ENCODE measurements around the gene TRPM2.

The TRPM2 gene

GRCh38 chr21:44429894-44430293 lies 76.5 kb downstream of the TRPM2 start:
- DNase-seq (ENCODE audit: low read depth in 2 of 2) = no peak

- DNase-seq (ENCODE audit: low read depth in 2 of 2) = no peak
Measured at GRCh38 chr21:44431300-44431699, 77.9 kb downstream of the TRPM2 start.

GRCh38 chr21:44432841-44433790 lies 79.7 kb downstream of the TRPM2 start:
- no peak for DNase-seq (ENCODE audit: low read depth in 2 of 2)

GRCh38 chr21:44433791-44434567 lies 80.6 kb downstream of the TRPM2 start:
- DNase-seq (ENCODE audit: low read depth in 2 of 2) = no peak

GRCh38 chr21:44434568-44434925 lies 81.1 kb downstream of the TRPM2 start:
- no peak for DNase-seq (ENCODE audit: low read depth in 2 of 2)

GRCh38 chr21:44434936-44435635 lies 81.7 kb downstream of the TRPM2 start:
- DNase-seq (ENCODE audit: low read depth in 2 of 2) = no peak

- DNase-seq (ENCODE audit: low read depth in 2 of 2) = no peak
Measured at GRCh38 chr21:44436111-44436611, 82.7 kb downstream of the TRPM2 start.

GRCh38 chr21:44436958-44437357 lies 83.5 kb downstream of the TRPM2 start:
- DNase-seq (ENCODE audit: low read depth in 2 of 2) = no peak

GRCh38 chr21:44437371-44437695 lies 83.9 kb downstream of the TRPM2 start:
- DNase-seq (ENCODE audit: low read depth in 2 of 2) = no peak

- DNase-seq (ENCODE audit: low read depth in 2 of 2) = no peak
Measured at GRCh38 chr21:44437696-44438431, 84.4 kb downstream of the TRPM2 start.

- DNase-seq (ENCODE audit: low read depth in 2 of 2) = no peak
Measured at GRCh38 chr21:44438531-44439210, 85.2 kb downstream of the TRPM2 start.

- no peak for DNase-seq (ENCODE audit: low read depth in 2 of 2)
Measured at GRCh38 chr21:44439211-44439600, 85.8 kb downstream of the TRPM2 start.

- no peak for DNase-seq (ENCODE audit: low read depth in 2 of 2)
Measured at GRCh38 chr21:44440241-44441040, 87.0 kb downstream of the TRPM2 start.

GRCh38 chr21:44441041-44441400 lies 87.6 kb downstream of the TRPM2 start:
- DNase-seq (ENCODE audit: low read depth in 2 of 2) = no peak

- no peak for DNase-seq (ENCODE audit: low read depth in 2 of 2)
Measured at GRCh38 chr21:44441581-44442265, 88.3 kb downstream of the TRPM2 start.

- no peak for DNase-seq (ENCODE audit: low read depth in 2 of 2)
Measured at GRCh38 chr21:44442266-44443125, 89.1 kb downstream of the TRPM2 start.

- DNase-seq (ENCODE audit: low read depth in 2 of 2) = no peak
Measured at GRCh38 chr21:44443291-44443890, 90.0 kb downstream of the TRPM2 start.

GRCh38 chr21:44443891-44444285 lies 90.5 kb downstream of the TRPM2 start:
- no peak for DNase-seq (ENCODE audit: low read depth in 2 of 2)

Data from stimulated activated CD8-positive, alpha-beta memory T cell treated with anti-CD3 and anti-CD28 coated beads, Interleukin-7, amount 100 ng/mL, for 1 hour (primary cell).